GM18505 (cell line): ENCODE results near the gene OR13F1.

Source experiments
- ATAC-seq: cut with Tn5 transposase; IDR thresholded peaks from one replicate; pipeline ENCODE4 v1.9.1; 2021; ENCODE audit not compliant: unreplicated experiment
- POLR2A ChIP-seq: IDR thresholded peaks from 4 replicates; pipeline ENCODE4 v1.6.1; 2011; ENCODE audit warnings: borderline replicate concordance; ENCODE audit not compliant: insufficient read depth, insufficient read length; ENCODE audit errors: extremely low read depth

The OR13F1 gene

DNA sequence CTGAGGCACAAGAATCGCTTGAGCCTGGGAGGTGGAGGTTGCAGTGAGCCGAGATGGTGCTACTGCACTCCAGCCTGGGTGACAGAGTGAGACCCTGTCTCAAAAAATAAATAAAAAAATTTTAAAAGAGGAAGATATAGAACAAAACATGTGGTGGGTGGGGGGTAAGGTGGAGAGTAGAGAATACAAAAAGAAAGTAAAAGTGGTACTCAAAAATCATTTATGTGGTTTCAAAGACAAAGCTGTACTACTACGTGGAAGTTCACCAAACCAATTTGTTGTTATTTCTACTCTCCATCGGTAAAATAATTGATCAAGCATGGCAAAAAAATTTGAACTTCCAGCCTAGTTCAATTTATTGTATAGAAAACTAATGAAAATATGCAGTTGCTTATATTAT, 40.6 kb downstream of the OR13F1 start:
- no peak for ATAC-seq
- no peak for TF ChIP-seq POLR2A

DNA sequence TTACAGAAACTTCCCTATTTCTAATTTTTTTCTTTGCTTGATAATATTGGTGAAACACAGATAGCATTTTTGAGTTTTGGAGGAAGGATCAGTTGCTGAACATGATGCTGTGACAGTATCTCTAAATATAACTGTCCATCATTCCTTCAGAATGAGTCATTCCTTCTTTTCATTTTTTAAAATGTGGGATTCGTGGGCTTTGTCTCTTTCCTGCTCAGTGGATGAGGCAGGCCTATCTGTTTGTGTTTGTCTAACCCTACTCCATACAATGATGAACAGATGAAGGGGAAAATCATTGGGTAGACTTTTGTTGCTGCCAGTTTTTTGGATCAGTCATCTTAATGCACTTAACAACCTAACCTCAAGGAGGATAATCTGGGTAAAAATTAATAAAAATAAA, 49.2 kb downstream of the OR13F1 start:
- no peak for ATAC-seq
- no peak for TF ChIP-seq POLR2A
